ENCODE measurements around the gene MRM1.
"Not testable (repeated sequence)": the region's sequence is repeated elsewhere in the genome, so short reads cannot be mapped to it uniquely, and the experiment has no call there.

Gene MRM1

GRCh38 chr17:36602030-36602748, 806 bp downstream of the MRM1 start:
- DNase-seq (ENCODE audit: low spot score), result no peak

GRCh38 chr17:36602924-36603384, 1.6 kb downstream of the MRM1 start:
- peak; percentile 49 for DNase-seq (ENCODE audit: low spot score)

- DNase-seq (ENCODE audit: low spot score), result not testable (repeated sequence)
These were observed 3.6 kb downstream of the MRM1 start for GRCh38 chr17:36605028-36605427.

- DNase-seq (ENCODE audit: low spot score), result no peak
These were observed 6.9 kb downstream of the MRM1 start for GRCh38 chr17:36608280-36608679.

GRCh38 chr17:36608794-36609497, 7.6 kb downstream of the MRM1 start:
- peak; percentile 37 for DNase-seq (ENCODE audit: low spot score)

GRCh38 chr17:36609498-36609862, 8.1 kb downstream of the MRM1 start:
- no peak for DNase-seq (ENCODE audit: low spot score)

- no peak for DNase-seq (ENCODE audit: low spot score)
These were observed 9.1 kb downstream of the MRM1 start for GRCh38 chr17:36610474-36610873.

- no peak for DNase-seq (ENCODE audit: low spot score)
These were observed 10.1 kb downstream of the MRM1 start for GRCh38 chr17:36611345-36612072.

GRCh38 chr17:36612323-36612722, 10.9 kb downstream of the MRM1 start:
- DNase-seq (ENCODE audit: low spot score), result no peak

GRCh38 chr17:36613155-36613554, 11.8 kb downstream of the MRM1 start:
- DNase-seq (ENCODE audit: low spot score), result no peak

- DNase-seq (ENCODE audit: low spot score), result no peak
These were observed 12.7 kb downstream of the MRM1 start for GRCh38 chr17:36614081-36614480.

- DNase-seq (ENCODE audit: low spot score), result no peak
These were observed 13.6 kb downstream of the MRM1 start for GRCh38 chr17:36614933-36615332.

GRCh38 chr17:36616061-36617029, 15.0 kb downstream of the MRM1 start:
- no peak for DNase-seq (ENCODE audit: low spot score)

- no peak for DNase-seq (ENCODE audit: low spot score)
These were observed 16.4 kb downstream of the MRM1 start for GRCh38 chr17:36617773-36618172.

GRCh38 chr17:36623281-36623680, 21.9 kb downstream of the MRM1 start:
- no peak for DNase-seq (ENCODE audit: low spot score)

GRCh38 chr17:36625188-36625587, 23.8 kb downstream of the MRM1 start:
- DNase-seq (ENCODE audit: low spot score), result no peak

- no peak for DNase-seq (ENCODE audit: low spot score)
These were observed 25.7 kb downstream of the MRM1 start for GRCh38 chr17:36627101-36627500.

- no peak for DNase-seq (ENCODE audit: low spot score)
These were observed 27.2 kb downstream of the MRM1 start for GRCh38 chr17:36628576-36628975.

GRCh38 chr17:36629252-36629847, 28.0 kb downstream of the MRM1 start:
- peak; percentile 48 for DNase-seq (ENCODE audit: low spot score)

- no peak for DNase-seq (ENCODE audit: low spot score)
These were observed 28.7 kb downstream of the MRM1 start for GRCh38 chr17:36629970-36630502.

- no peak for DNase-seq (ENCODE audit: low spot score)
These were observed 29.6 kb downstream of the MRM1 start for GRCh38 chr17:36631022-36631421.

All from pons (tissue), 1 donor.